HepG2 (cell line): Measurements from ENCODE around the gene ASTN2. TPM values are rescaled to one million over a fixed set of nuclear protein-coding genes. Genes with fewer than 3 reads are reported as not detected.

ENCODE experiments used
- CC2D1A ChIP-seq: sonication (generic); formaldehyde crosslinking; IDR thresholded peaks from 2 replicates; pipeline ENCODE4 v1.8.1; 2023; ENCODE audit warnings: mild to moderate bottlenecking, missing genetic modification reagents
- CHCHD3 ChIP-seq: sonication (generic); formaldehyde crosslinking; IDR thresholded peaks from 2 replicates; pipeline ENCODE4 v1.8.0; 2022; ENCODE audit warnings: mild to moderate bottlenecking, missing genetic modification reagents, moderate library complexity
- CTCF ChIP-seq: sonication (generic); formaldehyde crosslinking; IDR thresholded peaks from 2 replicates; pipeline ENCODE4 v1.5.0; 2020; ENCODE audit warnings: mild to moderate bottlenecking, missing genetic modification reagents, moderate library complexity
- KDM1A ChIP-seq: IDR thresholded peaks from 2 replicates; pipeline ENCODE4 v1.6.1; 2016; ENCODE audit warnings: missing compliant biosample characterization
- MIXL1 ChIP-seq: IDR thresholded peaks from 2 replicates; pipeline ENCODE4 v1.6.1; 2016
- NFIC ChIP-seq: IDR thresholded peaks from 2 replicates; pipeline ENCODE4 v1.6.1; 2012; ENCODE audit warnings: mild to moderate bottlenecking, low read length, inconsistent platforms
- TP53 ChIP-seq: sonication (generic); formaldehyde crosslinking; conservative IDR thresholded peaks from 2 replicates; pipeline ENCODE4 v1.4.0; 2020; ENCODE audit warnings: missing genetic modification reagents
- ZNF407 ChIP-seq: sonication (generic); formaldehyde crosslinking; IDR thresholded peaks from one replicate; pipeline ENCODE4 v1.5.1; 2020; ENCODE audit warnings: mild to moderate bottlenecking, missing genetic modification reagents; ENCODE audit errors: not compliant biosample characterization
- polyA plus RNA-seq, 8 experiments: library from polyadenylated mRNA; depleted of rRNA in 3 of 8; stranded (reverse) in 7 of 8; unstranded in 1 of 8; fragments of >200 nt; fragmentation: Illumina TruSeq in 4 of 8; extraction: Trizol in 4 of 8; gene quantifications; 2 replicates each; pipeline versions ENCODE4 v1.2.1 to v1.2.3, GENCODE V29; 2011 to 2016; ENCODE audit warnings: low read depth in 4 of 8, missing spikeins in 1 of 8, mixed read lengths in 1 of 8; ENCODE audit not compliant: insufficient read depth in 1 of 8
- total RNA-seq, 5 experiments: library from RNA; depleted of rRNA; stranded (reverse); fragments of >200 nt; fragmentation: Illumina TruSeq; extraction: Trizol; gene quantifications; 2 replicates each; pipeline ENCODE4 v1.2.3, GENCODE V29; 2016; ENCODE audit warnings: low read depth in 1 of 5

The ASTN2 gene
- total and polyA plus RNA-seq, 2 of the 13 experiments (the other 11 are each of a cell fraction or from before 2014, with no cell fraction given) = 5.2 to 13.5 TPM

- TF ChIP-seq ZNF407 = no peak
- TF ChIP-seq NFIC = no peak
- TF ChIP-seq KDM1A (CRISPR knock-in tag) = no peak
- no peak for TF ChIP-seq CTCF (CRISPR knock-in tag)
- no peak for TF ChIP-seq MIXL1 (CRISPR knock-in tag)
- TF ChIP-seq TP53 (CRISPR knock-in tag) = no peak
- no peak for TF ChIP-seq CC2D1A (CRISPR knock-in tag)
- TF ChIP-seq CHCHD3 (CRISPR knock-in tag) = no peak
Measured at GRCh38 chr9:116382053-116382452, 1032.8 kb downstream of the ASTN2 start (continued).
